Right atrium auricular region (tissue), 2 donors: Measurements from ENCODE around the gene APLF. TPM values are rescaled to one million over a fixed set of nuclear protein-coding genes. Genes with fewer than 3 reads are reported as not detected.
"Not testable (repeated sequence)": the region's sequence is repeated elsewhere in the genome, so short reads cannot be mapped to it uniquely, and the experiment has no call there.

Experiments used
- DNase-seq: peaks from one replicate; pipeline ENCODE4 v3.0.0-alpha.2; 2019; ENCODE audit warnings: low spot score
- H3K27ac ChIP-seq, 2 donors: fragments of 200-600 bp; sonication (generic); 1 replicate in 1 of 2; 2 replicates in 1 of 2; pipeline ENCODE4 v1.5.1; 2016 to 2019
- H3K27me3 ChIP-seq, 2 donors: fragments of 200-600 bp; sonication (generic); one replicate each; pipeline versions ENCODE4 v1.5.1 to v1.6.0; 2017 to 2019
- H3K36me3 ChIP-seq: fragments of 200-600 bp; sonication (generic); one replicate; pipeline ENCODE4 v1.5.1; 2016
- H3K4me1 ChIP-seq, 2 donors: fragments of 200-600 bp; sonication (generic); one replicate each; pipeline versions ENCODE4 v1.5.1 to v1.6.0; 2017 to 2019
- H3K4me3 ChIP-seq, 2 donors: fragments of 200-600 bp; sonication (generic); 1 replicate in 1 of 2; 2 replicates in 1 of 2; pipeline ENCODE4 v1.5.1; 2017 to 2019; ENCODE audit warnings: mild to moderate bottlenecking in 1 of 2, moderate library complexity in 1 of 2
- H3K9me3 ChIP-seq, 2 donors: fragments of 200-600 bp; sonication (generic); one replicate each; pipeline ENCODE4 v1.5.1; 2019
- CTCF ChIP-seq, 2 donors: fragments of 200-600 bp; sonication (generic); IDR thresholded peaks; one replicate each; pipeline ENCODE4 v1.5.1; 2019; ENCODE audit warnings: antibody characterized with exemption in 2 of 2
- total RNA-seq, 2 donors: library from RNA; depleted of rRNA; stranded (reverse); fragments of >200 nt; gene quantifications; one replicate each; pipeline ENCODE4 v1.1.0, GENCODE V29; 2016

Gene APLF
- total RNA-seq, 2 donors from 2014 or later: 4.2 to 8.2 TPM

- Histone ChIP-seq H3K36me3 (no peaks in the 10 kb centered on the region), H3K27ac (no peak overlapping the region), H3K4me1 (no peaks in the 10 kb centered on the region), H3K9me3 (no peaks in the 10 kb centered on the region), H3K27me3 (no peaks in the 10 kb centered on the region), H3K4me3 (no peak overlapping the region)
- TF ChIP-seq CTCF (IDR thresholded peaks at IDR 0.05): no peak
- DNase-seq: no peak
Measured at GRCh38 chr2:68564426-68564825, 97.0 kb downstream of the APLF start.

DNA sequence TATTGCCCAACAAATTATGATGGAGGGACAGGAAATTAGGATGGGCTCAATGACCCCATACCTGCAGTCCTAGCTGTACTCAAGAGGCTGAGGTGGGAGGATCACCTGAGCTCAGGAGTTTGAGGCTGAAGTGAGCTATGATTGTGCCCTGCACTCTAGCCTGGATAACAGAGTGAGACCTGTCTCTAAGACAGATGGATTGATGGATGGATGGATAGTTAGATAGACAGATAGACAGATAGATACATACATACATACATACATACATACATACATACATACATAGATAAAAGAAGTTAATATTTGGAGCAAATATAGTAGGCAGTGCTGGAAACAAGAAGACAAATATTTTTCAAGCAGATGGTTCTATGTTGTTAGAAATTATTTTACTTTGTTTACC is 97.9 kb downstream of the APLF start:
- DNase-seq: no peak
- H3K9me3 ChIP-seq: no peaks in the 10 kb centered on the region
- no peak for TF ChIP-seq CTCF (IDR thresholded peaks at IDR 0.05)
- H3K27me3 ChIP-seq: no peaks in the 10 kb centered on the region
- H3K4me1 ChIP-seq: no peaks in the 10 kb centered on the region
- H3K27ac ChIP-seq: no peak overlapping the region
- no peak overlapping the region for H3K4me3 ChIP-seq
- no peaks in the 10 kb centered on the region for H3K36me3 ChIP-seq

- H3K27ac ChIP-seq: no peak overlapping the region
- H3K36me3 ChIP-seq: no peaks in the 10 kb centered on the region
- H3K4me1 ChIP-seq: no peaks in the 10 kb centered on the region
- no peak for DNase-seq
- H3K9me3 ChIP-seq: no peaks in the 10 kb centered on the region
- no peak for TF ChIP-seq CTCF (IDR thresholded peaks at IDR 0.05)
- H3K4me3 ChIP-seq: no peak overlapping the region
- no peaks in the 10 kb centered on the region for H3K27me3 ChIP-seq
Measured at GRCh38 chr2:68565858-68566257, 98.5 kb downstream of the APLF start.

- no peaks in the 10 kb centered on the region for H3K9me3 ChIP-seq
- no peaks in the 10 kb centered on the region for H3K36me3 ChIP-seq
- no peaks in the 10 kb centered on the region for H3K4me1 ChIP-seq
- no peak for DNase-seq
- no peak overlapping the region for H3K4me3 ChIP-seq
- no peaks in the 10 kb centered on the region for H3K27me3 ChIP-seq
- TF ChIP-seq CTCF (IDR thresholded peaks at IDR 0.05): no peak
- H3K27ac ChIP-seq: no peak overlapping the region
Measured at GRCh38 chr2:68566362-68566761, 99.0 kb downstream of the APLF start.

DNA sequence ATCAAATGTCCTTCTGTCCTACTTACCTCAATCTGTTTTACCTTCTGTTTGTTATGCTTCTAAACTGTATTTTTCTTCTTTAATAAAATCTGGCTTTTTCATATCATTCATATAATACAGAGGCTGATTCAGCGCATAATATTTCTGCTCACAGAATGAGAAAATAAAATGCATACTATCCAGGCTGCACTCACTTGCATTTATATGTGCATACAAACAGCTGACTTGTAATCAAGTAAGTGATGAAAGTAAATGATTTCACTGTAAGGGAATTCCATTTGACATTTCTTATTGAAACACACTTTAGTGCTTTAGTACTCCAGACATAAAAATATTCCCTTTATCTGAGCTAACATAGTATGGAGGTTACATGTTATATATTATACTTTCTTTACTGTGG is 100.7 kb downstream of the APLF start:
- Histone ChIP-seq H3K4me3 (no peak overlapping the region), H3K27me3 (no peaks in the 10 kb centered on the region), H3K4me1 (no peaks in the 10 kb centered on the region), H3K36me3 (no peaks in the 10 kb centered on the region), H3K9me3 (no peaks in the 10 kb centered on the region), H3K27ac (no peak overlapping the region)
- DNase-seq: no peak
- no peak for TF ChIP-seq CTCF (IDR thresholded peaks at IDR 0.05)

- DNase-seq: no peak
- TF ChIP-seq CTCF (IDR thresholded peaks at IDR 0.05): no peak
- H3K4me3 ChIP-seq: no peak overlapping the region
- no peak overlapping the region for H3K27ac ChIP-seq
- no peaks in the 10 kb centered on the region for H3K4me1 ChIP-seq
- no peaks in the 10 kb centered on the region for H3K27me3 ChIP-seq
- no peaks in the 10 kb centered on the region for H3K9me3 ChIP-seq
- no peaks in the 10 kb centered on the region for H3K36me3 ChIP-seq
Measured at GRCh38 chr2:68569604-68570003, 102.2 kb downstream of the APLF start.

DNA sequence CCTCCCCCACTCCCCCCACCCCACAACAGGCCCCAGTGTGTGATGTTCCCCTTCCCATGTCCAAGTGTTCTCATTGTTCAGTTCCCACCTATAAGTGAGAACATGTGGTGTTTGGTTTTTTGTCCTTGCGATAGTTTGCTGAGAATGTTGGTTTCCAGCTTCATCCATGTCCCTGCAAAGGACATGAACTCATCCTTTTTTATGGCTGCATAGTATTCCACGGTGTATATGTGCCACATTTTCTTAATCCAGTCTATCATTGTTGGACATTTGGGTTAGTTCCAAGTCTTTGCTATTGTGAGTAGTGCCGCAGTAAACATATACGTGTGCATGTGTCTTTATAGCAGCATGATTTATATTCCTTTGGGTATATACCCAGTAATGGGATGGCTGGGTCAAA is 103.0 kb downstream of the APLF start:
- not testable (repeated sequence) for H3K36me3 ChIP-seq, H3K4me1 ChIP-seq, H3K9me3 ChIP-seq, H3K4me3 ChIP-seq, DNase-seq, H3K27ac ChIP-seq, H3K27me3 ChIP-seq
